Right lobe of liver (tissue), 6 donors: Measurements from ENCODE around the gene RNF5. TPM values are rescaled to one million over a fixed set of nuclear protein-coding genes. Genes with fewer than 3 reads are reported as not detected.

Source experiments
- ATAC-seq, 4 donors: fragments of 200-7000 bp; cut with Tn5 transposase; one replicate each; pipeline ENCODE4 v1.9.1; 2020; ENCODE audit warnings: mild to moderate bottlenecking in 4 of 4, moderate library complexity in 4 of 4
- DNase-seq, 3 donors: peaks; one replicate each; pipeline ENCODE4 v3.0.0-alpha.2; 2020
- H3K27ac ChIP-seq, 3 donors: fragments of 200-600 bp; one replicate each; pipeline ENCODE4 v1.8.0; 2022
- H3K27me3 ChIP-seq, 2 donors: fragments of 200-600 bp; one replicate each; pipeline ENCODE4 v1.8.0; 2022
- H3K36me3 ChIP-seq, 4 donors: fragments of 200-600 bp; sonication (generic) in 1 of 4; one replicate each; pipeline versions ENCODE4 v1.5.1 to v1.8.0; 2017 to 2022; ENCODE audit warnings: control low read depth in 1 of 4
- H3K4me1 ChIP-seq, 4 donors: fragments of 200-600 bp; sonication (generic) in 1 of 4; one replicate each; pipeline versions ENCODE4 v1.5.1 to v1.8.0; 2017 to 2022; ENCODE audit warnings: control low read depth in 1 of 4
- H3K4me3 ChIP-seq, 3 donors: fragments of 200-600 bp; one replicate each; pipeline ENCODE4 v1.8.0; 2022
- H3K9me3 ChIP-seq, 4 donors: fragments of 200-600 bp; sonication (generic) in 1 of 4; one replicate each; pipeline versions ENCODE4 v1.5.1 to v1.8.0; 2017 to 2022; ENCODE audit warnings: control low read depth in 1 of 4
- POLR2A ChIP-seq: fragments of 450-650 bp; IDR thresholded peaks from one replicate; pipeline ENCODE4 v1.6.1; 2017; ENCODE audit warnings: antibody characterized with exemption, mild to moderate bottlenecking
- WGBS: methylation state at CpG from one replicate; pipeline ENCODE4 v1.1.6; 2018; ENCODE audit warnings: low coverage, low lambda C conversion rate; ENCODE audit not compliant: insufficient coverage; ENCODE audit errors: missing lambda C conversion rate; 5-methylcytosine and 5-hydroxymethylcytosine counted together
- intact Hi-C, 2 donors: fragments of 100-400 bp; cut with DNase I; formaldehyde crosslinking; loops; one replicate each; pipeline versions ENCODE4 v1.11.2 to v1.14.1; 2022
- total RNA-seq, 6 experiments: library from RNA; depleted of rRNA in 2 of 6; stranded (reverse); fragments of >200 nt in 2 of 6; fragmentation: NEBNext Ultra II Directional in 3 of 6; extraction: Animal tissue kit (Norgen Biotek cat#: 25700) in 3 of 6; gene quantifications; one replicate each; pipeline versions ENCODE4 v1.1.0 to v1.2.4, GENCODE V29; 2016 to 2023
- TF ChIP-seq, protein P1 (sequence below), 4 donors: fragments of 200-600 bp in 3 of 4; fragments of 450-650 bp in 1 of 4; IDR thresholded peaks; one replicate each; pipeline versions ENCODE4 v1.5.1 to v1.8.0; 2016 to 2022; ENCODE audit warnings: antibody characterized with exemption in 4 of 4, mild to moderate bottlenecking in 2 of 4
- donor health status: DM: no; HTN: yes; CAD: no.
- donor health status: DM: no; HTN: no; CAD: no.
- donor health status: DM: no; HTN: no; CAD: no.
- donor health status: DM: no; HTN: yes; CAD: no.
- donor health status: DM: no; HTN: yes; CAD: no.

Gene RNF5
- total RNA-seq, 6 experiments from 2014 or later, result 50.5 to 90.4 (median 60.9) TPM

DNA sequence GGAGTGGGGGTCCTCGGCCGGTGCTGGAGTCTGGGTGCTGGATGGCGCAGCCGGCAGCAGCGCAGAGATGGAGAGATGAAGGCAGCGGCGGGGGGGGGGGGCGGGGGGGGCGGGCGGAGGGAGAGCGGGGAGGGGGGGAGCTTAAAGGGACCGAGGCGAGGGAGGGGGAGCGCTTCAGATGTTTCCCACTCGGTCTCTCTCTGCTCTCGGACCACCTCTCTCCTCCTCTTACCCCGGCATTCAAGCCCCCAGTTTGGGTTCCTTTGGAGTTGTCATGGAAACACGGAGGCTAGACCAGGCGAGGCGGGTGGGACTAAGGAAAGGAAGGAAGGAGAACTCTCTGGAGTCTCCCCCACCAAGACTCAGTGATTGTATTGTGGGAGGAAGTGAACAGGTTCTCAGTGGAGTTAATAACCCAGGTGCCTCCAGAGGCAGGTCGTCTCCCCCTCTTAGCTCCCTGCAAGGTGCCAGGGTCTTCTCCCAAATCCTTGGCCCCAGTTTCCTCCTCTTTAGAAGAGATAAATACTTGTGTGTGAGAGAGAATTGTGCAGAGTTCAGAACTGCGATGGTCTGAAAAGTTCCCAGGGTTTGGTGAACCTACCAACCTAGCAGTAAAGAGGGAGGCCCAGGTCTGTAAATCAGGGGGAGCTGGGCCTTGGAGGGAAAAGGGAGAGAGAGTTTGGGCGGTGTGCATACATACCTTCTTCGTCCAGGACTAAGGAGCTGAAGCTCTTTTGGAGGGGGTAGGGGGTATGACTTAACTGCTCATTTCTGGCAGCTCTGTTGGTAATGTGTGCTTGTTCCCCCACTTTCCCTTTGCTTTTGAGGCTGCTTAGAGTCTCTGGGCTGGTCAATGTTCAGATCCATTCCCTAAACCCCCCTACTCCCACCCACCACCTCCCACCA, 26.1 kb upstream of the RNF5 start, which contains the start of gene PRRT1:
PRRT1 (minus strand) TSS at position 77 of the 906 bp plus-strand sequence. CDS start 112 bp downstream, outside the sequence.
- TF ChIP-seq POLR2A, result no peak
- TF ChIP-seq, protein P1, sequence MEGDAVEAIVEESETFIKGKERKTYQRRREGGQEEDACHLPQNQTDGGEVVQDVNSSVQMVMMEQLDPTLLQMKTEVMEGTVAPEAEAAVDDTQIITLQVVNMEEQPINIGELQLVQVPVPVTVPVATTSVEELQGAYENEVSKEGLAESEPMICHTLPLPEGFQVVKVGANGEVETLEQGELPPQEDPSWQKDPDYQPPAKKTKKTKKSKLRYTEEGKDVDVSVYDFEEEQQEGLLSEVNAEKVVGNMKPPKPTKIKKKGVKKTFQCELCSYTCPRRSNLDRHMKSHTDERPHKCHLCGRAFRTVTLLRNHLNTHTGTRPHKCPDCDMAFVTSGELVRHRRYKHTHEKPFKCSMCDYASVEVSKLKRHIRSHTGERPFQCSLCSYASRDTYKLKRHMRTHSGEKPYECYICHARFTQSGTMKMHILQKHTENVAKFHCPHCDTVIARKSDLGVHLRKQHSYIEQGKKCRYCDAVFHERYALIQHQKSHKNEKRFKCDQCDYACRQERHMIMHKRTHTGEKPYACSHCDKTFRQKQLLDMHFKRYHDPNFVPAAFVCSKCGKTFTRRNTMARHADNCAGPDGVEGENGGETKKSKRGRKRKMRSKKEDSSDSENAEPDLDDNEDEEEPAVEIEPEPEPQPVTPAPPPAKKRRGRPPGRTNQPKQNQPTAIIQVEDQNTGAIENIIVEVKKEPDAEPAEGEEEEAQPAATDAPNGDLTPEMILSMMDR (IDR thresholded peaks at IDR 0.05), result no peak
- ATAC-seq, result no peak
- 43% methylated on average over 15 of the region's 24 CpGs for WGBS
- H3K4me3 ChIP-seq, result no peak within 1 kb of the TSS
- H3K27ac ChIP-seq, result peak within 1 kb of the TSS in 2 of 3 donors; percentile 63 to 74
- intact Hi-C loops, result loop anchor here in 1 of 2 donors (5.0 kb wide), 1 partner anchor 35 kb away; no protein-coding TSS in a partner anchor
- no peak for DNase-seq
- no peaks in the 10 kb centered on the region for H3K9me3 ChIP-seq
- H3K27me3 ChIP-seq, result peaks cover 0 to 6% of the 10 kb centered on the region in 2 donors
- H3K4me1 ChIP-seq, result peaks cover 0 to 7% (median 0%) of the 10 kb centered on the region in 4 donors
- H3K36me3 ChIP-seq, result peaks cover 0 to 5% (median 0%) of the 10 kb centered on the region in 4 donors

- Histone ChIP-seq H3K27me3 (peaks cover 0 to 6% of the 10 kb centered on the region in 2 donors), H3K36me3 (peaks cover 0 to 13% (median 0%) of the 10 kb centered on the region in 4 donors), H3K27ac (peak overlapping the region; percentile 63 to 75 (median 74)), H3K4me3 (peak overlapping the region; percentile 74 to 78 (median 78)), H3K4me1 (peaks cover 0 to 7% (median 0%) of the 10 kb centered on the region in 4 donors), H3K9me3 (no peaks in the 10 kb centered on the region)
- TF ChIP-seq, protein P1 (IDR thresholded peaks at IDR 0.05), result no peak
- no peak for TF ChIP-seq POLR2A
- 52% methylated on average over 27 of the region's 35 CpGs for WGBS
- peak in 1 of 4 donors; percentile 1 for ATAC-seq
- no peak for DNase-seq
- intact Hi-C loops, result loop anchor here in 1 of 2 donors (5.0 kb wide), 1 partner anchor 36 kb away; no protein-coding TSS in a partner anchor
Measured at GRCh38 chr6:32152769-32153563, 25.2 kb upstream of the RNF5 start.

- peaks cover 0 to 6% of the 10 kb centered on the region in 2 donors for H3K27me3 ChIP-seq
- H3K9me3 ChIP-seq, result no peaks in the 10 kb centered on the region
- peak within 1 kb of the TSS; percentile 74 to 78 (median 78) for H3K4me3 ChIP-seq
- WGBS, result 4% methylated on average over 46 of the region's 52 CpGs
- H3K27ac ChIP-seq, result peak within 1 kb of the TSS; percentile 63 to 75 (median 74)
- DNase-seq, result peak; percentile 79 to 87 (median 85)
- TF ChIP-seq POLR2A, result no peak
- TF ChIP-seq, protein P1 (IDR thresholded peaks at IDR 0.05), result peak in 1 of 4 donors; percentile 12
- peaks cover 0 to 7% (median 0%) of the 10 kb centered on the region in 4 donors for H3K4me1 ChIP-seq
- peak; percentile 81 to 83 (median 82) for ATAC-seq
- peaks cover 0 to 13% (median 0%) of the 10 kb centered on the region in 4 donors for H3K36me3 ChIP-seq
- intact Hi-C loops, result loop anchor here in 1 of 2 donors (5.0 kb wide), 1 partner anchor 37 kb away; no protein-coding TSS in a partner anchor
Measured at GRCh38 chr6:32153564-32154513, 24.4 kb upstream of the RNF5 start, which contains the start of gene PPT2. TSS of gene PPT2 (plus strand) at chr6:32154141. CDS start at chr6:32154595, 454 bp downstream.
